Measurements from ENCODE around the gene GNG7.
"Not testable (repeated sequence)": the region's sequence is repeated elsewhere in the genome, so short reads cannot be mapped to it uniquely, and the experiment has no call there.

GNG7 gene

DNA sequence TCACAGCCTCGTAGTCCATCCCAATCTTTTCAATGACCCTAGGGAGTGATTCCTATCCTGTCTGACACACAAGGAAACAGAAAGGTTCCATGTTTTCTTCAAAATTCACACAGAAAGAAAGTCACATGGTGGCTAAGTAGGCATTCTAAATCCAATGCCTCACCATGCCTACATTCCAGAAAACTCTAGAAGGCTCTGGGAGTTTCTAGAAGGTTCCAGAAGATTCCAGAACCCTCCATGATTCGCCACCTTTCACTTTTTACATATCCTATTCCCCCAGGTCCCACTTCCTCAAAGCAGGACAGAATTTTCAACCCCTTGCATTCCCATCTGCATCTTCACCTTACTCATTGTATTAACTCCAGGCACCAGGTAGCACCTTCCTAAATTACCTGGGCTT is 23.1 kb downstream of the GNG7 start:
- no peak overlapping the region for H3K27ac ChIP-seq
- no peak for DNase-seq (ENCODE audit: low read depth, low spot score)

DNA sequence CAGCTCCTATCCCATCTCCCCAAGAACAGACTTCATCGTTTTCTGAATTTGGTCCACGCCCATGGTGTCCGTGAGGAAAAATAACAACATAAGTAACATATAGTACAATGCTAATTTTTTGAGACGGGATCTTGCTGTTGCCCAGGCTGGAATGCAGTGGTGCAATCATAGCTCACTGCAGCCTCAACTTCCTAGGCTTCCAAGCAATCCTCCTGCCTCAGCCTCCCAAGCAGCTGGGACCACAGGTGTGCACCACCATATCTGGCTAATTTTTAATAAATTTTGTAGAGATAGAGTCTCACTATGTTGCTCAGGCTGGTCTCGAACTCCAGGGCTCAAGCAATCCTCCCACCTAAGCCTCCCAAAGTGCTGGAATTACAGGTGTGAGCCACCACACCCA is 23.5 kb downstream of the GNG7 start:
- not testable (repeated sequence) for DNase-seq (ENCODE audit: low read depth, low spot score); H3K27ac ChIP-seq

DNA sequence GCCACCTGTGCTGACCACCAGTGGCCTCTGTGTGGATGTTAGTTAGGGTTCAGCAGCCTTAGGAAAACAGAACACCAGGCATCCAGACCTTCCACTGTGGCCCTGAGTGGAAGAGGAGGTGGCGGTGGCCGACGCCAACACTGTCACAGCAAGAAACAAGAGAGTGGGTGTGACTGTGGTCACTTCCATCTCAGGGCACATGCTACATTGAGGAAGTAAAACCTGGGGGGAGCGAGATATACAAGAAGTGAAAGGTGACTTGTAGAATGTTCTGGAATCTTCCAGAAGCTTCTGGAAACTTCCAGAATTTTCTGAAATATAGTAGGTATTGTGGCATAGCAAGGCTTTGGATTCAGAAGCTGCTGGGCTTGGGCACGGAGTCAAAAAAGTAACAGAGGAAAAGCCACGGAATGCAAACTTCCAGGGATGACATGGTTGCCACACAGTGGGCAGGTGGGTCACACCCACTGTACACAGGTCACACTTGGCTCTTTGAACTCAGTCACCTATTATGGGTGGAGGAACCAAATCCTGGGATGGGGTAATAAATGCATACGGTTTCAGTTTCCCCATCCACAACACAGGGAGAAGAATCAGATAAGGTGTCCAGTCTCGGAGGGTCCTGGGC is 24.3 kb downstream of the GNG7 start:
- no peak overlapping the region for H3K27ac ChIP-seq
- no peak for DNase-seq (ENCODE audit: low read depth, low spot score)

DNA sequence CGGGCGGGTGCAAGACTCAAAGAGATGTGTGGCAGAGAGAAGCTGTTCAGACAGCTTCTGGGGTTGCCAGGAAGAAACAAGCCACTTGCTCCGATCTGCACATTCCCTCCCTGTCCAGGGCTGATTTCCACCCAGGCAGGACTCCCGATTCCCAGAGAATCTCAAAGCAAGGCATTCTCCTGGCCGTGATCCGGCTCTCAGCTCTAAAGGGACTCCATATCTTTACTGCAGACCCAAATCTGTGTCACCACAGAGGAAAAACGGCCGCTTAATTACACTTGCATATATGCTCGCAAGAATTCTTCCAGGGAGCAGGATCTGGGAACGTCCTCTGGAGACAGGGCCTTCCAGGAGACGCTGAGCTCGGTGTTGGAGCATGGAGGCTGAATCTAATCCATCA is 25.7 kb downstream of the GNG7 start:
- no peak overlapping the region for H3K27ac ChIP-seq
- DNase-seq (ENCODE audit: low read depth, low spot score), result no peak

DNA sequence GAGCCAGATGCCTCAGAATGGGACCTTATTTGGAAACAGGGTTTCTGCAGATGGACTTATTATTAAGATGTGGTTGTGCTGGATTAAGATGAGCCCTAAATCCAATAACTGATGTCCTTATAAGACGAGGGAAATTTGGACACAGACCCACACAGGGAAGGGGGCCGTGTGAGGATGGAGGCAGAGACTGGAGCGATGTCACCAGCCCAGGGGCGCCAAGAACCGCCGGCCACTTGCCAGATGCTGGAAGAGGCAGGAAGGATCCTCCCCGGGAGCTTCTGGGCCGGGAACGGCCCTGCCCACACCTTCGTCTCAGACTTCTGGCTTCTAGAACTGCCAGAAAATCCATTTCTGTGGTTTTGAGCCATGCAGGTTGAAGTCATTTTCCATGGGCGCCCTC is 26.6 kb downstream of the GNG7 start:
- no peak for DNase-seq (ENCODE audit: low read depth, low spot score)
- H3K27ac ChIP-seq, result no peak overlapping the region

DNA sequence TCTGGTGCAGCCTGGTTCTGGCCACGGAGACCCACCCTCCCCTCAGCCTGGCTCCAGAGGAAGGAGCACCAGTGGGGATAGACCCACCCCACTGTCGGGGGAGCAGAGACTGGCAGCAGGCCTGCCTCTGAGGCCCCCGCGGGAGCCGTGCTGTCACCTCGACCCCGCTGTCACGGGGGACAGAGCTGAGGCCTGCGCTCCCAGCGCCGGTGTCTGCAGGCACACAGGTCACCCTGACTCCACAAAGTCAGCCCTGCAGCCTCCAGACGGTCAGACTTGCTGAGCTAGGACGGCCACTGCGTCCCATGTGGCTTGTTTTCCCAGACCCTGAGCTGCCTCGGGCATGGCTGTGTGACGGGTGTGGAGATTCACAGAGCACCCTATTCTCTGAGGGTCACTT is 32.3 kb downstream of the GNG7 start:
- no peak overlapping the region for H3K27ac ChIP-seq
- no peak for DNase-seq (ENCODE audit: low read depth, low spot score)

DNA sequence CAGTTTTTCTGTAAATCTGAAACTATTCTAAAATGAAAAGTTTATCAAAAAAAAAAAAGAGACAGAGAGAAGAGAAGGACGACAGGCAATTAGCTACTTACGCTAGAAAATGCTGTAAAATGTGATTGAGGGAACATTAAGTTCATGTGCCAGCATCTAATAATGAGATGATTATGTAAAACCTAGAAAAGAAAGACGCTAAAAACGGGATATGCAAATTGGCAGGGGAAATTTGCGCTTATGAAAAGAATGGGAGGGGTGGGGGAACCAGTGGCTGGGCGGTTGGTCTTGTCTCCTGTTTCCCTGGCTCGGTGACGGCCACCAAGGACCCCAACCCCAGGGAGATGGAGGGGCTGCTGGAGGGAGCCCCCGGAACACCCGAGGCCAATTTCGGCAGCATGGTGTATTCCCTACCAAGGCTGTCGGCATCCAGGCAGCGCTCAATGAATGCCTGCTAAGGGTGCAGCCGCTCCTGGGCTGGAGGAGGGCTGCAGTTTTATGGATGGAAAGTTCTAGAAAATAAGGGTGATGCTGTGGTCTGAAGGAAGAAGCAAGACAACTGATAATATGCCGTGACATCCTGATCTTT is 34.2 kb downstream of the GNG7 start:
- no peak for DNase-seq (ENCODE audit: low read depth, low spot score)
- H3K27ac ChIP-seq, result no peak overlapping the region

DNA sequence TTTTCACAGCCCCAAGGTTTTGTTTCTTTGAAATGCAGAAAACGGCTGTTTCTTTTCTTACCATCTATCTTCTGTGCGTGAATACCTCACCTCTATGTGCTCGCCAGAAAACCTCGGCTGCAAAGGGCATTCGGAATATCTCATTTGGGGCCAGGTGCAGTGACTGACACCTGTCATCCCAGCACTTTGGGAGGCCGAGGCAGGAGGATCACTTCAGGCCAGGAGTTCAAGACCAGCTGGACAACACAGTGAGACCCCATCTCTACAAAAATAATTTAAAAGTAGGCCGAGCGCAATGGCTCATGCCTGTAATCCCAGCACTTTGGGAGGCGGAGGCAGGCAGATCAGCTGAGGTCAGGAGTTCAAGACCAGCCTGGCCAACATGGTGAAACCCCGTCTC is 35.1 kb downstream of the GNG7 start:
- H3K27ac ChIP-seq; DNase-seq (ENCODE audit: low read depth, low spot score): not testable (repeated sequence)

DNA sequence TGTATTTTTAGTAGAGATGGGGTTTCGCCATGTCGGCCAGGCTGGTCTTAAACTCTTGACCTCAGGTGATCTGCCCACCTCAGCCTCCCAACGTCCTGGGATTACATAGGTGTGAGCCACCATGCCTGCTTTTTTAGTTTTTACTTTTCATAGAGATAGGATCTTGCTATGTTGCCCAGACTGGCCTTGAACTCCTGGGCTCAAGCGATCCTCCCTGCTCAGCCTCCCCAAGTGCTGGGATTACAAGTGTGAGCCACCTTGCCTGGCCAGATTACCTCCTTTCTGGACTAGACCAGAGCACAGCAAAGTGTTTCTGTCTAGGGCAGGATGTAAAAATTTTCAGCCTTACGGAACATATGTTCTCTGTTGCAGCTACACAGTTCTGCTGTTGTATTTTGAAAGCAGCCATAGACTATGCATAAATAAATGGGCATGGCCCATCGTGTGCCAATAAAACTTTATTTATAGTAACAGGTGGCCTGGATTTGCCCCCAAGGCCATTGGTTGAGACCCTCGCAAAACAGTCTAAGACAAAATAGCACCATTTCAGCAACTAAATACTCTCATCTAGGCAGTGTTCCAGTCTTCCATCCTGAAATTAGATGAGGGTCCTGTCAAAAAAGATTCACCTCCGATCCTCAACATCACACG is 36.0 kb downstream of the GNG7 start:
- no peak overlapping the region for H3K27ac ChIP-seq

DNA sequence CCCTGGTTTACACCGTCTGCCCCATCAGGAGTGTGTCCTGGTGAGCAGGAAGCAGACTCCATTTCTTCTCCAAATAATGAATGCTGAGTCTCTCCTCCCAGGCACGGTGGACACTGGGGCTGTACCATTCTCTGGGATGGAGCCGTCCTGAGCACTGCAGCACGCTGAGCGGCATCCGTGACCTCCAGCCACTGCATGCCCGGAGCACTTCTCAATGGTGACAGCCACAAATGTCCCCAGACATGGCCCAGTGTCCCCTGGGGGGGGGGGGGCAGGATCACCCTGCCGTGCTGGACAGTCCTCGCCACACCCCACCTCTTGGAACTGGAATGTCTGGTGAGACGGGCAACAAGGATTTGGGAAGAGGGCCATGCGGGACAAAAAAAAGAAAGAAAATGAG is 37.4 kb downstream of the GNG7 start:
- no peak overlapping the region for H3K27ac ChIP-seq
- DNase-seq (ENCODE audit: low read depth, low spot score), result no peak

More for the DNA sequence above, 36.0 kb downstream of the GNG7 start:
- DNase-seq (ENCODE audit: low read depth, low spot score), result no peak

DNA sequence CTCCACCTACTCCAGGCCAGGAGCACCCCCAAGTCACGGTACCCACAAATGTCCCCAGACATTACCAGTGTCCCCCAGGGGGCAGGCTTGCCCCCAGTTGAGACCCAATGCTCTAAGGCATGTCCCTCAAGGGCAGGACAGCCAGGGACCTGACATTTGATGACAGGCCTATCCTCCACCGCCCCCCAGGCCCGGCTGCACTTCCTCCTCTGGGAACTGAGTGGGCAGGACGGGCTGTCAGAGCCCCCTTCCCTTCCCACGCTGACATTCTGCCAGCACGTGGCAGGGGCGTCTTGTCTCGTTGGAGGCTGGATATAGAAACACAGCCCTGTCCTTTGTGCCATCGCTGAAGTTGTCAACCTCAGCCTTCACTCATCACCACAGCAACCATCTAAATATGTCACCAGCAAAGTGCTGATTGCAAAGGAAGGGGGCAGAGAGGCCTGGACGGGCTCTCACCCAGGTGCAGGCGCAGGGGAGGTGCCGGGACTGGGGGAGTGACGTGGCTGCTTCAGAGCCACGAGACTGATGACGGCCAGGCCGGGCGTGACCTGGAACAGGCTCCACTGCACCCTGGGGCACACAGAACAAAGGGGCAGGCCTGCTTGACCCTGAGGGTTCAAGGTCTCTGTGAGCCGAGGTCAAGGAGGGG is 38.4 kb downstream of the GNG7 start:
- no peak overlapping the region for H3K27ac ChIP-seq
- DNase-seq (ENCODE audit: low read depth, low spot score), result no peak

DNA sequence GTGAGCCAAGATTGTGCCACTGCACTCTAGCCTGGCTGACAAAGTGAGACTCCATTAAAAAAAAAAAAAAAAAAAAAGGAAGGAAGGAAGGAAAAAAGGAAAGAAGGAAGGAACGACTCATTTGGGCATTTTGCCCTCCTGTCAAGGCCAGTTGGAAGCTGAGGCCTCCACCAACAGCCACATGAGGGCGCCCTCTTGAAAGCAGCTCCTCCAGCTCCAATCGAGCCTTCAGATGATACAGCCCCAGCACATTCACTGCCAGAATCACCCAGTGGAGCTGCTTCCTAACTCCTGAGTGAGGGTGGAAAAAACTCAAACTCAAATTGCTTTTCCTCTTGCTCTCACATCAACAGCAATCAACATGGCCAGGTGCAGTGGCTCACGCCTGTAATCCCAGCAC is 40.9 kb downstream of the GNG7 start:
- H3K27ac ChIP-seq, result no peak overlapping the region
- no peak for DNase-seq (ENCODE audit: low read depth, low spot score)

DNA sequence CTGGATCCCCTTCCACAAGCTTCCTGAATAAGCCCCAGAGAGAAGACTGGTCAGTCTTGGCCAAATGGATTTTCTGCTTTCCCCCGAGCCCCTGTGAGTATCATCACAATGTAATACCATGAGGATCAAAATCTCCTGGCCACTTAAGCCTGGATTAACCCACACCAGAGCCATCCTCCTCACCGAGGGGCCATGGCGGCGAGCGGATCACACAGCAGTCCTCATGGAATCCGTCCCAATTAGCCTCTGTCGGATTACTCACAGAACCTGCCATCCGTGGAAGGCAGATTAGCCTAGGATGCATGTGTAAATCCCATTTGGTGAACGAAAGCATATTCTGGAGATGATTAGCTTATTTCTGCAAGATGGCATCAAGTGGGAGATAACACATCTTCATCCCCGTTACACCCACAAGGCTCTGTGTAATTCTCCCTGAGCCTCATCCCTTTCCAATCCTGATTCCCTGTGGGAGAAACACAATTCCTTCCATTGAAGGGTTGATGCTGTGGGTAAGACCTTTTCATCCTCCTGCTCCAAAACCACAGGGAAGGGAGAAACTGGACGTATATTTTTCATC is 42.5 kb downstream of the GNG7 start:
- H3K27ac ChIP-seq, result no peak overlapping the region
- DNase-seq (ENCODE audit: low read depth, low spot score), result no peak

DNA sequence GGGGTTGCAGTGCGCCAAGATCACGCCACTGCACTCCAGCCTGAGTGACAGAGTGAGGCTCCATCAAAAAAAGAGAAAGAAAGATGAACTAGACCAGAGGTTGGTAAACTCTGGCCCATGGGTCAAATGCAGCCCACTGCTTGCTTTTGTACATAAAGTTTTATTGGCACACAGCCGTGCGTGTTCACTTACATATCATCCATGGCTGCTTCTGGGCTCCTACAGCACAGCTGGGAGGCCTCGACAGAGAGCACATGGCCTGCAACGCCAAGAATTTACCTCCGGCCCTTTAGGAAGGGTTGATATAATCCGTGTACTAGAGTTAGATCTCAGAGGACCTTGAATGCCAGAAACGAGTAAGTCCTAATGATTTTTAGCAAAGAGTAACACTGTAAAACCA is 46.0 kb downstream of the GNG7 start:
- no peak overlapping the region for H3K27ac ChIP-seq

DNA sequence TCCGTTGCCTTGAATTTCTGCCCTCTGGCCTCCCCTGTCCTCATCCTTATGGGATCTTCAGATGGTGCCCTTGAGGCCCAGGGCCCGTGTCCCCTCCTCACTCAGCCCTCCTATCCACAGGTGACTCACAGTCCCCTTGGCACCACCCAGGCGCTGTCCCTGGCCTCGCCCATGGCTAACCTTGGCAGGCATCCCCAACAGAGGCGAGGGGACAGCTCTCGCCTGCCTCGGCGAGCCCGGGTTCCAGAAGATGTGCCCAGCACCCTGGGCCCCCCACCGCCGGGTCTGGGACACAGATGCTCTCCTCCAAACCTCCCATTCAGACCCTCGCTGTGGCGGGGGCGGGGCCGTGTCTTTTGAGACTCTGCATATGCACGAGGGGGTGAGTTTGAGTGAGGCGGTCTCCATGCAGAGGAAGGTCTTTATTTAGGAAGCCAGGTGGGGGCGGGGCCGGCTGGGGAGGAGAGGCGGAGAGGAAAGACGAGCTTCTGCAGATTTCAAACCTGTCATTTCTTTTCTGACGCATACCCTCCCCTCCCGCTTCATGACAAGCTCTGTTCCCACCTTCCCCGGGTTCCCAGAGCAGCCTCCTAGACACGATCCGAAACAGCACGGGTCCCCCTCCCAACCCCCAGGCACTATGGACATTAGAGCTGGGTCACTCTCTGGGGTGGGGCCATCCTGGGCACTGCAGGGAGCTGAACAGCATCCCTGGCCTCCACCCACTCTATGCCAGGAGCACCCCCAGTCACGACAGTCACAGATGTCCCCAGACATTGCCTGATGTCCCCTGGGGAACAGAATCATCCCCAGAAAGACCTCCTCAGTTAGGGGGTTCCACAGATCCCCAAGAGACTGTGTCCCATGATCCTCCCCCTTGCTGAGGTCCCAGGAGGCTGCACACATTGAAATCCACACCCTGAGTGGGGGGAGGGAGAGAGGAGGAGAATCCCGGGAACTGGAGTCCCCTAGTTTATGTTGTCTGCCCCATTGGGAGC is 48.5 kb downstream of the GNG7 start:
- no peak overlapping the region for H3K27ac ChIP-seq
- DNase-seq (ENCODE audit: low read depth, low spot score), result no peak

More for the DNA sequence above, 46.0 kb downstream of the GNG7 start:
- no peak for DNase-seq (ENCODE audit: low read depth, low spot score)

DNA sequence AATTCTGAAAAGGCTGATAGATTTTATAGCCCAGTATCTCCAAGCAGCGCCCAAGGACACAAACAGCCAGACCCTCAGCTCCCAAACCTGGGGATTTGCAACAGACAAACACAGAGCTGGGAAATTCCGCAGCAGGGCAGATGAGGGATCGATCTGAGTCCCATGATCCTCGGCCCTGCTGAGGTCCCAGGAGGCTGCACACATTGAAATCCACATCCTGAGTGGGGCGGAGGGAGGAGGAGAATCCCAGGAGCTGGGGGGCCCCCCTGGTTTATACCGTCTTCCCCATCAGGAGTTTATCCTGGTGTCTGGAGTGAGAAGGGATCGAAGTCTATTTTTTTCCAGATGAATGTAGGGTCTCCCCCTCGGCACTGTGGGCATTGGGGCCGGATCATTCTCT is 49.3 kb downstream of the GNG7 start:
- no peak for DNase-seq (ENCODE audit: low read depth, low spot score)
- H3K27ac ChIP-seq, result no peak overlapping the region

DNA sequence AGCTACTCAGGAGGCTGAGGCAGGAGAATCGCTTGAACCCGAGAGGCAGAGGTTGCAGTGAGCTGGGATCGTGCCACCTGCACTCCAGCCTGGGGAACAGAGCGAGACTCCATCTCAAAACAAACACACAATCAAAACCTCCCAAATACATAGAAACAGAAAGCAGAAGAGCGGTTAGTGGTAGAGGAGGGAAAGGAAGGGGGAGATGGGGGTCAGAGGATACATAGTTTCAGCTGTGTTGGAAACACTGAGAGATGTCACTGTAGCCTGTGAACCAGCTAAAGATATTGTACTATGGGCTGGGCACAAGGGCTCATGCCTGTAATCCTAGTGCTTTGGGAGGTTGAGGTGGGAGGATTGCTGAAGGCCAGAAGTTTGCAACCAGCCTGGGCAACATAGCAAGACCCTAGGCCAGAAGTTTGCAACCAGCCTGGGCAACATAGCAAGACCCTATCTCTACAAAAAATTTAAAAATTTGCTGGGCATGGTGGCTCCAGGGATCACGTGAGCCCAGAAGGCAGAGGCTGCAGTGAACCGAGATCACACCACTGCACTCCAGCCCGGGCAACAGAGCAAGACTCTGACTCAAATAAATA is 49.9 kb downstream of the GNG7 start:
- no peak overlapping the region for H3K27ac ChIP-seq
- no peak for DNase-seq (ENCODE audit: low read depth, low spot score)

DNA sequence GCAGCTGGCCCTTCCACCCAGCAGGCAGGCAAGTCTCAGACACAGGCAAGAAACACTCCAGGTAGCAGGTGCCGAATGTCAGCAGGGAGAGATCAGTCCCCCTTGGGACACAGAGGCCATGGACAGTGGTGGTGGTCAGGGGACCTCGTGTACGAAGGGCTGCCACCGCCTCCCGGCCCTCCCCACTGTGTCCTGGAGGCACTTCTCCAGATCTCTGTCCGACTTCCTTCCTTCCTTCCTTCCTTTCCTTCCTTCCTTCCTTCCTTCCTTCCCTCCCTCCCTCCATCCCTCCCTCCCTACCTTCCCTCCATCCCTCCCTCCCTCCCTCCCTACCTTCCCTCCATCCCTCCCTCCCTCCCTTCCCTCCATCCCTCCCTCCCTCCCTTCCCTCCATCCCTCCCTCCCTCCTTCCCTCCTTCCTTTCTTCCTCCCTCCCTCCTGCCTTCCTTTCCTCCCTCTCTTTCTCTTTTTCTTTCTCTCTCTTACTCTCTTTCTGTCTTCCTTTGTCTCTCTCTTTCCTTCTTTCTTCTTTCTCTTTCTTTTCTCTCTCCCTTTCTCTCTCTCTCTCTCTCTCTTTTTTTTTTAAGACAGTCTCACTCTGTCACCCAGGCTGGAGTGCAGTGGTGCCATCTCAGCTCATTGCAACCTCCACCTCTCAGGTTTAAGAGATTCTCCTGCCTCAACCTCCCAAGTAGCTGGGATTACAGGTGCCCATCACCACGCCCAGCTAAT is 51.3 kb downstream of the GNG7 start:
- H3K27ac ChIP-seq; DNase-seq (ENCODE audit: low read depth, low spot score): not testable (repeated sequence)

DNA sequence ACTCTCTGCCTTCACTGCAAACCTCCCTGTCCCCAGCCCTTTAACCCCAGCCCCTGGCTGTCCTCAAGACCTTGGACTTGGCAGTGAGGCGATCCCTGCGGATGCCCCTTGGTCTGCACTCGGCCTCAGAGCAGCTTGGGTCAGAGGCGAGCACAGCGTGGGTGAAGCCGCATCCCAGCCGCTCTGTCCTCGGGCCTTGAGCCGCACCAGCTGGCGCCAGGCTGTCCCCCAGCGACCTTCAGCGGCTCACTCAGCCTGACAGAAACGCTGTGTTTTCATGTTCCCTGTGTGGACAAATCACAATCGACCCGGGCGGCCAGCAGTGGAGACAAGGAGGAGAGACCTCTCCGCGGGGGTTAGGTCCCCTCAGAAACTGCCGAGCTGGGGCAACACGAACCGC is 52.0 kb downstream of the GNG7 start:
- no peak for DNase-seq (ENCODE audit: low read depth, low spot score)

More for the DNA sequence above, 52.0 kb downstream of the GNG7 start:
- no peak overlapping the region for H3K27ac ChIP-seq

All from epithelial cell of prostate (primary cell).